ENCODE measurements around the gene DNASE1L3. TPM values are rescaled to one million over a fixed set of nuclear protein-coding genes. Genes with fewer than 3 reads are reported as not detected.

The DNASE1L3 gene
- total RNA-seq, 2 experiments from 2014 or later = not detected

- intact Hi-C loops (cut with micrococcal nuclease) = no loop called here
- no peak for DNase-seq
- Mint-ChIP-seq H3K4me3 (no peak overlapping the region), H3K27me3 (ENCODE audit: low read depth) (no peaks in the 10 kb centered on the region), H3K9me3 (no peaks in the 10 kb centered on the region), H3K36me3 (ENCODE audit: low read depth) (no peaks in the 10 kb centered on the region), H3K4me1 (ENCODE audit: low read depth) (peaks cover 8% of the 10 kb centered on the region), H3K27ac (no peak overlapping the region)
- CTCF ChIA-PET = interaction anchor here (1.1 to 10.5 kb wide), 5 partner anchors 16 to 176 kb away, joined by 3 to 165 read pairs (median 4); no protein-coding TSS in a partner anchor
These were observed 27.6 kb downstream of the DNASE1L3 start for GRCh38 chr3:58183221-58183620.

- H3K9me3 Mint-ChIP-seq = no peaks in the 10 kb centered on the region
- H3K4me1 Mint-ChIP-seq (ENCODE audit: low read depth) = peaks cover 11% of the 10 kb centered on the region
- no peak for DNase-seq
- no peaks in the 10 kb centered on the region for H3K27me3 Mint-ChIP-seq (ENCODE audit: low read depth)
- CTCF ChIA-PET = interaction anchor here (0.8 to 1.7 kb wide), 2 partner anchors 36 to 125 kb away, joined by 4 to 6 read pairs; partner anchors contain the start of genes HTD2 and RPP14
- intact Hi-C loops (cut with micrococcal nuclease) = no loop called here
- no peaks in the 10 kb centered on the region for H3K36me3 Mint-ChIP-seq (ENCODE audit: low read depth)
- H3K4me3 Mint-ChIP-seq = no peak overlapping the region
- H3K27ac Mint-ChIP-seq = no peak overlapping the region
These were observed 29.7 kb downstream of the DNASE1L3 start for GRCh38 chr3:58180940-58181587.

GRCh38 chr3:58180099-58180880 is 30.5 kb downstream of the DNASE1L3 start:
- Mint-ChIP-seq H3K4me1 (ENCODE audit: low read depth) (peaks cover 13% of the 10 kb centered on the region), H3K27ac (no peak overlapping the region), H3K9me3 (no peaks in the 10 kb centered on the region), H3K4me3 (no peak overlapping the region), H3K36me3 (ENCODE audit: low read depth) (no peaks in the 10 kb centered on the region), H3K27me3 (ENCODE audit: low read depth) (peaks cover 5% of the 10 kb centered on the region)
- CTCF ChIA-PET = interaction anchor here (0.6 to 1.7 kb wide), 5 partner anchors 13 to 126 kb away, joined by 3 to 6 read pairs (median 4); partner anchors contain the start of genes HTD2 and RPP14
- no peak for DNase-seq
- intact Hi-C loops (cut with micrococcal nuclease) = no loop called here

GRCh38 chr3:58179235-58180098 is 31.3 kb downstream of the DNASE1L3 start:
- CTCF ChIA-PET = interaction anchor here (0.6 to 2.9 kb wide), 11 partner anchors 9 to 127 kb away, joined by 3 to 14 read pairs (median 4); partner anchors contain the start of genes HTD2 and RPP14
- no peaks in the 10 kb centered on the region for H3K9me3 Mint-ChIP-seq
- H3K27me3 Mint-ChIP-seq (ENCODE audit: low read depth) = peaks cover 6% of the 10 kb centered on the region
- peaks cover 13% of the 10 kb centered on the region for H3K4me1 Mint-ChIP-seq (ENCODE audit: low read depth)
- intact Hi-C loops (cut with micrococcal nuclease) = loop anchor here (2.0 to 10.0 kb wide), 2 partner anchors 37 to 785 kb away; no protein-coding TSS in a partner anchor
- no peak overlapping the region for H3K4me3 Mint-ChIP-seq
- DNase-seq = no peak
- H3K36me3 Mint-ChIP-seq (ENCODE audit: low read depth) = no peaks in the 10 kb centered on the region
- no peak overlapping the region for H3K27ac Mint-ChIP-seq

- Mint-ChIP-seq H3K4me3 (peak overlapping the region; percentile 59), H3K27ac (no peak overlapping the region)
These were observed 32.1 kb downstream of the DNASE1L3 start for GRCh38 chr3:58178528-58179234.

GRCh38 chr3:58177747-58178527 is 32.8 kb downstream of the DNASE1L3 start:
- Mint-ChIP-seq H3K27ac (no peak overlapping the region), H3K4me1 (ENCODE audit: low read depth) (peaks cover 13% of the 10 kb centered on the region), H3K27me3 (ENCODE audit: low read depth) (peaks cover 6% of the 10 kb centered on the region), H3K9me3 (no peaks in the 10 kb centered on the region), H3K36me3 (ENCODE audit: low read depth) (no peaks in the 10 kb centered on the region), H3K4me3 (peak overlapping the region; percentile 59)
- CTCF ChIA-PET = interaction anchor here (0.5 to 4.7 kb wide), 32 partner anchors 8 to 452 kb away, joined by 3 to 46 read pairs (median 4); partner anchors contain the start of genes FLNB, HTD2 and RPP14
- DNase-seq = peak; percentile 95
- intact Hi-C loops (cut with micrococcal nuclease) = loop anchor here (1.0 to 10.0 kb wide), 5 partner anchors 39 to 783 kb away; partner anchors contain the start of genes HTD2 and RPP14

More at GRCh38 chr3:58178528-58179234, 32.1 kb downstream of the DNASE1L3 start:
- Mint-ChIP-seq H3K9me3 (no peaks in the 10 kb centered on the region), H3K36me3 (ENCODE audit: low read depth) (no peaks in the 10 kb centered on the region), H3K27me3 (ENCODE audit: low read depth) (peaks cover 6% of the 10 kb centered on the region), H3K4me1 (ENCODE audit: low read depth) (peaks cover 13% of the 10 kb centered on the region)
- intact Hi-C loops (cut with micrococcal nuclease) = loop anchor here (2.0 to 10.0 kb wide), 2 partner anchors 38 to 784 kb away; no protein-coding TSS in a partner anchor
- CTCF ChIA-PET = interaction anchor here (0.6 to 4.7 kb wide), 25 partner anchors 7 to 452 kb away, joined by 3 to 46 read pairs (median 4); partner anchors contain the start of genes FLNB, HTD2 and RPP14
- DNase-seq = peak; percentile 41

DNA sequence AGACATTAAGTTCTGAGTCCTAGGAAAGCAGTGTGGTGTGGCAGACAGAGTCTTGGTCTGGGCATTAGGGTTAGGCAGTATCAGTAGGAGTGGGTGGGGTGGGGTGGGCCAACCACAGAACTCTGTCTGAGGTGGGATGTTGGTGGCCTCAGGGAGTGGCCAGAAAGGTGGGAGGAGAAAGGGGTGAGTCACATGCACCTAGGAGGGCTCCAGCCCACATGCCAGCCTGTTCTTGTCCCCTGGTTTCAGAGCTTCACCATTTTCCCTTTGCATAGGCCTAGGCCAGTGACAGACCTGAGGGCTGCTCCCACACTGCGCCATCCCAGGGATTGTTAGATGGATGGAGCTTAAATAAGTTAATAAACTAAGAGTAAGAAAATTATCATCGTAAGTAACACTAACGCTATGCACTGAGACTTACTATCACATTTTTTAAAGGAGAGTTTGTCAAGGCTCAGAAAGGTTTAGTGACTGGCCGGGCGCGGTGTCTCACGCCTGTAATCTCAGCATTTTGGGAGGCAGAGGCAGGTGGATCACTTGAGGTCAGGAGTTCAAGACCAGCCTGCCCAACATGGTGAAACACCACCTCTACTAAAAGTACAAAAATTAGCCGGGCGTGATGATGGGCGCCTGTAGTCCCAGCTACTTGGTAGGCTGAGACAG is 33.8 kb downstream of the DNASE1L3 start:
- no peaks in the 10 kb centered on the region for H3K36me3 Mint-ChIP-seq (ENCODE audit: low read depth)
- no peak for DNase-seq
- intact Hi-C loops (cut with micrococcal nuclease) = loop anchor here (1.0 to 10.0 kb wide), 4 partner anchors 130 to 782 kb away; partner anchors contain the start of genes HTD2 and RPP14

GRCh38 chr3:58176185-58176530 is 34.6 kb downstream of the DNASE1L3 start:
- H3K27ac Mint-ChIP-seq = no peak overlapping the region
- DNase-seq = no peak
- CTCF ChIA-PET = interaction anchor here (0.6 to 4.7 kb wide), 5 partner anchors 9 to 214 kb away, joined by 3 to 46 read pairs (median 3); no protein-coding TSS in a partner anchor
- H3K4me1 Mint-ChIP-seq (ENCODE audit: low read depth) = peaks cover 13% of the 10 kb centered on the region
- no peak overlapping the region for H3K4me3 Mint-ChIP-seq
- H3K27me3 Mint-ChIP-seq (ENCODE audit: low read depth) = peaks cover 6% of the 10 kb centered on the region
- intact Hi-C loops (cut with micrococcal nuclease) = loop anchor here (2.0 to 10.0 kb wide), 3 partner anchors 131 to 781 kb away; partner anchors contain the start of genes HTD2 and RPP14
- no peaks in the 10 kb centered on the region for H3K36me3 Mint-ChIP-seq (ENCODE audit: low read depth)
- no peaks in the 10 kb centered on the region for H3K9me3 Mint-ChIP-seq

More for the DNA sequence above, 33.8 kb downstream of the DNASE1L3 start:
- no peak overlapping the region for H3K27ac Mint-ChIP-seq
- H3K4me1 Mint-ChIP-seq (ENCODE audit: low read depth) = peaks cover 13% of the 10 kb centered on the region
- H3K4me3 Mint-ChIP-seq = no peak overlapping the region
- CTCF ChIA-PET = interaction anchor here (0.5 to 4.7 kb wide), 26 partner anchors 9 to 377 kb away, joined by 3 to 46 read pairs (median 4); partner anchors contain the start of genes FLNB, HTD2 and RPP14
- H3K9me3 Mint-ChIP-seq = no peaks in the 10 kb centered on the region
- peaks cover 6% of the 10 kb centered on the region for H3K27me3 Mint-ChIP-seq (ENCODE audit: low read depth)

DNA sequence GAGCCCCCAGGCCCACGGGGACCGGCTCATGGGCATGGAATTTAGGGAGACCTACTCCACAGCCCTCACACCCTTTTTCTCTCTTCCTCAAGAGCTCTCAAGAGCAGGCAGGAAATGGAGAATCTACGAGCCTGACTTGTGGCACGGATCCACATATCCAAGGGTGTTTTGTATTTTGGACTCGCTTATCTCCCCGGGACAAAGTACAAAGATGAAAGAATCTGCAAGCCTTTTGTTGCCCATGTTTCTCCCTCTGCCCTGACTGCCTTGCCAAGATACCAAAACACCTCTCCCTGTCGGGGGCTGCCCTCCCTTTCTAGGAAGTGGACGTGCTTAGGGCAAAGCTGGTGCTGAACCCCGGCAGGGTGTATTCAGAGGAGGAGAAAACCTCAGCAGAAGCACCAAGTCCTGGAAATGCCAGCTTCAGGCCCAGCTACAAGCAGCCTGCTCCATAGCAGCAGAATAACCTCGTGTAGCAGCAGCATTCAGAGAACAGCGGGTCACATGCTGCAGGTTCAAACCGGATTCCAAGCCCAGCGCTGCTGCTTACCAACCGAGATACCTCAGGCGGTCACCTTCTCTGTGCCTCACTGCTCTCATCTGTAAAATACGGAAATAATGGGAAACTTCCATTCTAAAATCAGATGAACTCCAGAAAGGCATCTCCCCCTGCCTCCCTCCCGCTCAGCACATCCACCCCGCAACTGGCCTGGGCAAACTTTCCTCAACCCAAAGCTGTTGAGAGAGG is 35.2 kb downstream of the DNASE1L3 start:
- Mint-ChIP-seq H3K27me3 (ENCODE audit: low read depth) (peaks cover 6% of the 10 kb centered on the region), H3K4me3 (no peak overlapping the region), H3K4me1 (ENCODE audit: low read depth) (peaks cover 13% of the 10 kb centered on the region), H3K9me3 (no peaks in the 10 kb centered on the region), H3K36me3 (ENCODE audit: low read depth) (no peaks in the 10 kb centered on the region), H3K27ac (no peak overlapping the region)
- CTCF ChIA-PET = interaction anchor here (0.6 to 4.7 kb wide), 5 partner anchors 9 to 213 kb away, joined by 3 to 46 read pairs (median 3); no protein-coding TSS in a partner anchor
- intact Hi-C loops (cut with micrococcal nuclease) = loop anchor here (2.0 to 10.0 kb wide), 3 partner anchors 131 to 781 kb away; partner anchors contain the start of genes HTD2 and RPP14
- no peak for DNase-seq

All from activated naive CD4-positive, alpha-beta T cell treated with anti-CD3 and anti-CD28 coated beads for 36 hours (primary cell).